Measurements from ENCODE around the gene ILK.

GRCh38 chr11:6566704-6567370 is 36.7 kb upstream of the ILK start:
- TF ChIP-seq POLR2A (IDR thresholded peaks at IDR 0.05) (no peak), CTCF (IDR thresholded peaks at IDR 0.05) (no peak)

Data from heart left ventricle (tissue), 13 donors.